DND-41 (cell line): ENCODE measurements around the gene BCL11A.

Source experiments
- ATAC-seq: fragments of 200-7000 bp; cut with Tn5 transposase; 3 replicates; pipeline ENCODE4 v1.9.1; 2021; ENCODE audit warnings: low read depth; ENCODE audit not compliant: insufficient read depth
- DNase-seq: peaks from one replicate; pipeline ENCODE4 v3.0.0-alpha.2; 2020
- H2AFZ ChIP-seq: 2 replicates; pipeline ENCODE4 v1.6.0; 2012; ENCODE audit warnings: low read depth, low read length
- H3K27ac ChIP-seq: 2 replicates; pipeline ENCODE4 v1.5.1; 2012; ENCODE audit warnings: low read length, inconsistent platforms
- H3K27me3 ChIP-seq: fragments of 200-600 bp; sonication (generic); 2 replicates; pipeline ENCODE4 v1.6.0; 2012; ENCODE audit warnings: low read length, mild to moderate bottlenecking, inconsistent platforms; ENCODE audit not compliant: insufficient read depth, poor library complexity
- H3K36me3 ChIP-seq: 2 replicates; pipeline ENCODE4 v1.5.1; 2012; ENCODE audit warnings: low read length, inconsistent platforms; ENCODE audit not compliant: insufficient read depth
- H3K4me1 ChIP-seq: 2 replicates; pipeline ENCODE4 v1.5.1; 2012; ENCODE audit warnings: mild to moderate bottlenecking, low read length; ENCODE audit not compliant: insufficient read depth
- H3K4me2 ChIP-seq: 2 replicates; pipeline ENCODE4 v1.6.0; 2012; ENCODE audit warnings: mild to moderate bottlenecking, moderate library complexity, low read length, inconsistent platforms; ENCODE audit not compliant: insufficient read depth
- H3K4me3 ChIP-seq, 2 experiments: fragments of 200-600 bp in 1 of 2; shearing (Covaris generic) in 1 of 2; 2 replicates each; pipeline ENCODE4 v1.5.1; 2012 to 2016; ENCODE audit warnings: inconsistent platforms in 2 of 2, low read length in 2 of 2, mild to moderate bottlenecking in 2 of 2, low read depth in 1 of 2, moderate library complexity in 1 of 2
- H3K79me2 ChIP-seq: 2 replicates; pipeline ENCODE4 v1.6.0; 2012; ENCODE audit warnings: low read length, inconsistent platforms; ENCODE audit not compliant: insufficient read depth
- H3K9ac ChIP-seq: 2 replicates; pipeline ENCODE4 v1.6.0; 2012; ENCODE audit warnings: low read depth, mild to moderate bottlenecking, inconsistent platforms, low read length, moderate library complexity
- H3K9me3 ChIP-seq: 2 replicates; pipeline ENCODE4 v1.5.1; 2012; ENCODE audit warnings: low read length, moderate library complexity, mild to moderate bottlenecking, inconsistent platforms; ENCODE audit not compliant: insufficient read depth, severe bottlenecking
- H4K20me1 ChIP-seq: 2 replicates; pipeline ENCODE4 v1.6.0; 2012; ENCODE audit warnings: low read length; ENCODE audit not compliant: insufficient read depth
- CTCF ChIP-seq: IDR thresholded peaks from 2 replicates; pipeline ENCODE4 v1.5.1; 2012; ENCODE audit warnings: borderline replicate concordance, low read length, moderate library complexity, mild to moderate bottlenecking; ENCODE audit not compliant: poor library complexity, severe bottlenecking; ENCODE audit errors: extremely low read depth
- EZH2 ChIP-seq: IDR thresholded peaks from 3 replicates; pipeline ENCODE4 v1.6.1; 2012; ENCODE audit warnings: borderline replicate concordance, low read depth, mild to moderate bottlenecking, moderate library complexity, low read length, inconsistent platforms; ENCODE audit not compliant: severe bottlenecking

BCL11A gene

DNA sequence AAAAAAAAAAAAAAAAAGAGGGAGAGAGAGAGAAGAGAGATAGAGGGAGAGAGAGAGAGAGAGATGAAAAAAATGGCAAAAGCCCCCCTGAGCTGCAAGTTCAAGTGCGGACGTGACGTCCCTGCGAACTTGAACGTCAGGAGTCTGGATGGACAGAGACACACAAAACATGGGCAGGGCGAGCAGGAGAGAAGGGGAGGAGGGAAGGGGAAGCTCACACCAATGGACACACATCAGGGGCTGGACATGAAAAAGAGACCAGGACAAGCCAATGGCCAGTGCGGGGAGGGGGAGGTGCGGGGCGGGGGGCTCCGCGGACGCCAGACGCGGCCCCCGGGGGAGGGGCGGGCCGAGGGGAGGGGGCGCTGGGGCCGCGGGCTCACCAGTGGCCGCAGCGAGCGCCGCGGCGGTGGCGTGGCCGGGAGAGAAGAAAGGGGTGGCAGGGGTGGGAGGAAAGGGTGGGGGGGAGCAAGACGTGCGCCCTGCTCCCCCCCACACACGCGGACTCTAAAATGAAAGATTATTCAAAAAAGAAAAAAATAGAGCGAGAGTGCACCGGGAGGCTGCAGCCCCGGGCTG is at the start of gene BCL11A:
Gene BCL11A, minus strand, starts transcription at position 160 of the 579 bp plus-strand sequence. CDS start 384 bp downstream, outside the sequence.
- Histone ChIP-seq H2AFZ (peak within 1 kb of the TSS; percentile 69), H3K79me2 (peaks cover 54% of the 10 kb centered on the region), H3K4me3 (peak within 1 kb of the TSS; percentile 38 to 78), H3K4me1 (peaks cover 63% of the 10 kb centered on the region), H3K36me3 (no peaks in the 10 kb centered on the region; the same call in 1 of the 2 replicates), H3K27ac (peak within 1 kb of the TSS; percentile 85), H3K27me3 (peaks cover 82% of the 10 kb centered on the region), H3K9ac (peak within 1 kb of the TSS; percentile 89), H3K9me3 (no peaks in the 10 kb centered on the region), H4K20me1 (0 out of 2 replicates have a peak, but pooled peaks cover 4% of the 10 kb centered on the region), H3K4me2 (peak within 1 kb of the TSS; percentile 92)
- TF ChIP-seq EZH2 (no peak), CTCF (no peak)
- ATAC-seq = no peak
- DNase-seq = peak; percentile 75

DNA sequence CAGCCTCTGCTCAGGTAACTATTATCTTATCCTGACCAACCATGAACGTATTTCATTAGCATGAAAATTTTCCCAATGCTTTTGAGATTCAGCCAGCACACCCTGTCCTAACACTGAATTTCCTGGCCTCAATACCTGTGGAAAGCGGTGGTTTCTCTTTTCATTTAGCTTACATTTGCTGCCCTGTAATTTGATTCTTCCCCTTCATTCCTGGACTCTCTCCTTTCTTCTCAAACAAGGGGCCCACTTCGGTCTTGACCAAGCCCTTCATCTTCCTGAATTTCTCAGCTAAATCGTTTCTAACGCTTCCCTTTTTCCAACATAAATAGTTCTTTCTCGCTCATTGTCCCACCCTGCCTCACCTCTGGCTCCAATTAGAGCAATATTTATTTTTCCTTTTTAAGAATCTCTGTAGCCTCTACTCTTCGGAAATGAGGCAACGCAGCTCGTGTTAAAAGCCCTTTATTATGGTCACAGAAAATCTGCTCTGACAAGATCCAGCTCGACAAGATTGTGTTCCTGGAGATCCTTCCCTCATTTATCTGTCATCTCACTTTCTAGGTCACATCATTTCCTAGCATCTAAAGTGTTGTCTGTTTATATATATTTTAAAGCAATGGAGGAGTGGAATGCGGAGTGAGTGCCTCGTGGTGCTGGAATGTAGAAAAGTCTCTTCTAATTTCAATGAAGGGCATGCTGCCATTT is 49.5 kb upstream of the BCL11A start:
- DNase-seq = no peak
- Histone ChIP-seq H3K4me2 (no peak overlapping the region), H3K27ac (no peak overlapping the region), H3K4me1 (no peaks in the 10 kb centered on the region), H3K4me3 (no peak overlapping the region), H3K9ac (no peak overlapping the region), H3K36me3 (no peaks in the 10 kb centered on the region), H3K79me2 (no peaks in the 10 kb centered on the region), H4K20me1 (no peaks in the 10 kb centered on the region), H2AFZ (no peak overlapping the region), H3K27me3 (no peaks in the 10 kb centered on the region), H3K9me3 (no peaks in the 10 kb centered on the region)
- ATAC-seq = no peak
- TF ChIP-seq EZH2 (no peak), CTCF (no peak)

DNA sequence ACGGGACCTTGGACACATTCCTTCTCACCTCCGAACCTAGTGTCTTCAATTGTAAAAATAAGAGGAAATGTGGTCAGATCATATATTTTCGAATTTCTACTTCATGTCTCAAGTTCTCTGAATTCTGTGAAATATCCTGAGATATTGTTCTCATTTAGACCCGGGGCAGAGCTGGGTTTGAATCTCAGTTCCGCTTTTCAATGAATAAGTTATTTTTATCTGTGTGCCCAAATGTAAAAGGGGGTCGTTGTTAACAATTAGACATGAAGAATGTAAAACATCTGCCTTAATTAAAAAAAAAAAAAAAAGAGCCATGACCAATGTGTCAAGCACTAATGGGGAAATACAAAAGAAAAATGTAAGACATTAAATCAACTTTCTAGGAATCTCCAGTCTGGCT is 48.9 kb upstream of the BCL11A start:
- ATAC-seq (no peak), DNase-seq (no peak)
- Histone ChIP-seq H3K36me3 (no peaks in the 10 kb centered on the region), H3K27me3 (no peaks in the 10 kb centered on the region), H3K9ac (no peak overlapping the region), H4K20me1 (no peaks in the 10 kb centered on the region), H3K4me1 (no peaks in the 10 kb centered on the region), H3K27ac (no peak overlapping the region), H3K79me2 (no peaks in the 10 kb centered on the region), H2AFZ (no peak overlapping the region), H3K4me3 (no peak overlapping the region), H3K9me3 (no peaks in the 10 kb centered on the region), H3K4me2 (no peak overlapping the region)
- TF ChIP-seq CTCF (no peak), EZH2 (no peak)
